SK-N-SH (cell line): ENCODE measurements around the gene KLHL41. TPM values are rescaled to one million over a fixed set of nuclear protein-coding genes. Genes with fewer than 3 reads are reported as not detected.

Experiments
- CTCF ChIA-PET: fragments of 300-600, 350-600 bp; formaldehyde crosslinking; extraction: SDS; loops from one replicate; lab custom pipeline; 2021; lab: Yijun Ruan, JAX
- POLR2A ChIA-PET: fragments of 350-600 bp; sonication (Branson Sonifier 250); formaldehyde crosslinking; extraction: SDS; loops from one replicate; lab custom pipeline; 2020; ENCODE audit warnings: antibody characterized with exemption, inconsistent platforms; lab: Yijun Ruan, JAX
- DNase-seq: peaks from one replicate; pipeline ENCODE4 v3.0.0; 2012
- H2AFZ ChIP-seq: fragments of 200-600 bp; sonication (generic); 2 replicates; pipeline ENCODE4 v1.8.1; 2016; ENCODE audit warnings: antibody characterized with exemption, mild to moderate bottlenecking, low read depth
- H3F3A ChIP-seq: fragments of 200-600 bp; sonication (generic); replicated peaks from 2 replicates; pipeline ENCODE3; 2016; ENCODE audit warnings: antibody characterized with exemption, mild to moderate bottlenecking; ENCODE audit not compliant: insufficient read depth
- H3K27ac ChIP-seq, 2 experiments: fragments of 200-500 bp in 1 of 2; fragments of 200-600 bp in 1 of 2; sonication (Bioruptor generic) in 1 of 2; sonication (generic), shearing (Covaris generic) in 1 of 2; 2 replicates each; pipeline versions ENCODE4 v1.5.1 to v1.6.1; 2014 to 2016; ENCODE audit warnings: low read depth in 2 of 2, inconsistent platforms in 1 of 2, low read length in 1 of 2, mild to moderate bottlenecking in 1 of 2, mixed read lengths in 1 of 2
- H3K27me3 ChIP-seq: fragments of 200-600 bp; sonication (generic), shearing (Covaris generic); 2 replicates; pipeline ENCODE4 v1.6.1; 2016; ENCODE audit warnings: mixed run types; ENCODE audit not compliant: insufficient read depth
- H3K36me3 ChIP-seq, 2 experiments: fragments of 200-500 bp in 1 of 2; fragments of 200-600 bp in 1 of 2; sonication (Bioruptor generic) in 1 of 2; sonication (generic) in 1 of 2; replicated peaks in 1 of 2; 2 replicates each; pipeline versions ENCODE3 to v1.5.1; 2014 to 2016; ENCODE audit warnings: low read length in 1 of 2, mild to moderate bottlenecking in 1 of 2; ENCODE audit not compliant: insufficient read depth in 2 of 2, control insufficient read depth in 1 of 2
- H3K4me1 ChIP-seq, 2 experiments: fragments of 200-500 bp in 1 of 2; fragments of 200-600 bp in 1 of 2; sonication (Bioruptor generic) in 1 of 2; sonication (generic), shearing (Covaris generic) in 1 of 2; 2 replicates each; pipeline versions ENCODE4 v1.5.1 to v1.6.1; 2014 to 2016; ENCODE audit warnings: low read depth in 1 of 2, low read length in 1 of 2, mixed run types in 1 of 2; ENCODE audit not compliant: insufficient read depth in 2 of 2, control insufficient read depth in 1 of 2
- H3K4me2 ChIP-seq: fragments of 200-600 bp; sonication (generic), shearing (Covaris generic); 2 replicates; pipeline ENCODE4 v1.6.1; 2017; ENCODE audit warnings: mixed run types
- H3K4me3 ChIP-seq, 2 experiments: fragments of 200-500 bp in 1 of 2; fragments of 200-600 bp in 1 of 2; sonication (Bioruptor generic) in 1 of 2; sonication (generic), shearing (Covaris generic) in 1 of 2; 2 replicates each; pipeline versions ENCODE4 v1.5.1 to v1.8.1; 2014 to 2016; ENCODE audit warnings: low read depth in 2 of 2, inconsistent platforms in 1 of 2, low read length in 1 of 2, mild to moderate bottlenecking in 1 of 2, mixed read lengths in 1 of 2, moderate library complexity in 1 of 2
- H3K79me2 ChIP-seq: fragments of 200-600 bp; sonication (generic); 2 replicates; pipeline ENCODE4 v1.8.1; 2017; ENCODE audit warnings: mild to moderate bottlenecking; ENCODE audit not compliant: insufficient read depth
- H3K9ac ChIP-seq: fragments of 200-600 bp; sonication (generic); 2 replicates; pipeline ENCODE4 v1.6.1; 2017; ENCODE audit warnings: mixed run types
- H3K9me2 ChIP-seq: fragments of 200-600 bp; sonication (generic); 2 replicates; pipeline ENCODE4 v1.6.1; 2017; ENCODE audit warnings: mixed run types
- H3K9me3 ChIP-seq: fragments of 200-600 bp; sonication (generic); 2 replicates; pipeline ENCODE4 v1.6.1; 2017; ENCODE audit warnings: mixed run types, mild to moderate bottlenecking, moderate library complexity
- H4K20me1 ChIP-seq: fragments of 200-600 bp; sonication (generic); 2 replicates; pipeline ENCODE4 v1.6.1; 2017; ENCODE audit warnings: mild to moderate bottlenecking, mixed run types; ENCODE audit not compliant: insufficient read depth
- EP300 ChIP-seq, 2 experiments: IDR thresholded peaks; 2 replicates each; pipeline versions ENCODE4 v1.4.0 to v1.6.1; 2012; ENCODE audit warnings: borderline replicate concordance in 1 of 2, low read depth in 1 of 2, low read length in 1 of 2
- EZH2phosphoT487 ChIP-seq: fragments of 200-600 bp; sonication (generic); IDR thresholded peaks from 2 replicates; pipeline ENCODE4 v1.6.1; 2017; ENCODE audit warnings: low read depth, mixed run types, mild to moderate bottlenecking, antibody characterized with exemption, moderate library complexity, borderline replicate concordance
- FOXM1 ChIP-seq: IDR thresholded peaks from 2 replicates; pipeline ENCODE4 v1.4.0; 2012; ENCODE audit warnings: low read depth, mild to moderate bottlenecking
- GABPA ChIP-seq: IDR thresholded peaks from 2 replicates; pipeline ENCODE4 v1.4.0; 2012; ENCODE audit warnings: low read depth, mild to moderate bottlenecking
- NFIC ChIP-seq: IDR thresholded peaks from 2 replicates; pipeline ENCODE4 v1.4.0; 2012; ENCODE audit warnings: borderline replicate concordance
- RCOR1 ChIP-seq: fragments of 150-350 bp; IDR thresholded peaks from 2 replicates; pipeline ENCODE4 v1.6.1; 2017; ENCODE audit warnings: antibody characterized with exemption, low read length
- RXRA ChIP-seq: IDR thresholded peaks from 2 replicates; pipeline ENCODE4 v1.4.0; 2012; ENCODE audit warnings: low read depth, mild to moderate bottlenecking, borderline replicate concordance
- SIN3A ChIP-seq: IDR thresholded peaks from 2 replicates; pipeline ENCODE4 v1.6.1; 2012; ENCODE audit warnings: low read depth, mild to moderate bottlenecking, low read length, moderate library complexity, borderline replicate concordance
- TCF12 ChIP-seq: IDR thresholded peaks from 2 replicates; pipeline ENCODE4 v1.4.0; 2012
- YY1 ChIP-seq: IDR thresholded peaks from 2 replicates; pipeline ENCODE4 v1.4.0; 2012; ENCODE audit warnings: low read depth, mild to moderate bottlenecking
- WGBS: methylation state at CpG from one replicate; pipeline ENCODE4 v1.1.6; 2017; ENCODE audit warnings: low lambda C conversion rate; 5-methylcytosine and 5-hydroxymethylcytosine counted together
- polyA plus RNA-seq, 3 experiments: library from polyadenylated mRNA; depleted of rRNA; stranded (reverse); fragments of >200 nt; gene quantifications; 2 replicates each; pipeline ENCODE4 v1.2.3, GENCODE V29; 2012
- TF ChIP-seq, protein P1 (sequence below): IDR thresholded peaks from 2 replicates; pipeline ENCODE4 v1.4.0; 2012; ENCODE audit warnings: low read depth, borderline replicate concordance
- TF ChIP-seq, protein P2 (sequence below): IDR thresholded peaks from 2 replicates; pipeline ENCODE4 v1.4.0; 2012; ENCODE audit warnings: low read depth, borderline replicate concordance
- TF ChIP-seq, protein P3 (sequence below): fragments of 200-600 bp; sonication (generic); IDR thresholded peaks from 2 replicates; pipeline ENCODE4 v1.6.1; 2017; ENCODE audit warnings: antibody characterized with exemption, mild to moderate bottlenecking, moderate library complexity
- TF ChIP-seq, protein P4 (sequence below): IDR thresholded peaks from 2 replicates; pipeline ENCODE4 v1.6.1; 2012; ENCODE audit warnings: mild to moderate bottlenecking, low read depth, low read length, moderate library complexity

Gene KLHL41
- polyA plus RNA-seq, 1 of the 3 experiments (the other 2 are of a cell fraction), result 0.26 TPM

DNA sequence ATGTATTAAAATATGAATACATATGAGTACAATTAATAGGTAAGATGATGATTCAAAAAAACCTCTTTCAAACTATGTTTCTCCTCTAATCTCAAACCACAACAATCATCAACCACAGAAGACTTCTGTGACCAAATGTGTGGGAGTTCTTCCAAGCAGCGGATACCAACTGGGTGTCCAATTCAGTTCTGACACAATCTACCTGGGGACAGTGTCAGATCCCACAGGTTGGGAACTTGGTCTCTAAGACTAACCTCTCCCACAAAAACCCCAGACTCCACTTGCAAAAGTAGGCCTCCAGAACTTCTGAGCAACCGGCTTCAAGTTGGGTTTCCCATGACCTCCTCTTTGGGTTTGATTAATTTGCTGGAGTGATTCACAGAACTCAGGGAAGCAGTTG lies 37.3 kb downstream of the KLHL41 start:
- CTCF ChIA-PET, result no interaction called here
- POLR2A ChIA-PET, result no interaction called here

More for the DNA sequence above, 37.3 kb downstream of the KLHL41 start:
- no peak overlapping the region for H3K4me2 ChIP-seq
- no peak overlapping the region for H3K9ac ChIP-seq
- no peaks in the 10 kb centered on the region for H3K9me2 ChIP-seq
- H3F3A ChIP-seq, result no peaks in the 10 kb centered on the region
- no peaks in the 10 kb centered on the region for H3K4me1 ChIP-seq
- TF ChIP-seq RCOR1 (no peak), SIN3A (no peak), FOXM1 (no peak), EP300 (IDR thresholded peaks at IDR 0.05; ENCODE audit: borderline replicate concordance in 1 of 2, low read depth in 1 of 2, low read length in 1 of 2) (no peak), NFIC (no peak), RXRA (no peak), EZH2phosphoT487 (no peak), YY1 (no peak), TCF12 (no peak), GABPA (no peak)
- TF ChIP-seq, protein P1, sequence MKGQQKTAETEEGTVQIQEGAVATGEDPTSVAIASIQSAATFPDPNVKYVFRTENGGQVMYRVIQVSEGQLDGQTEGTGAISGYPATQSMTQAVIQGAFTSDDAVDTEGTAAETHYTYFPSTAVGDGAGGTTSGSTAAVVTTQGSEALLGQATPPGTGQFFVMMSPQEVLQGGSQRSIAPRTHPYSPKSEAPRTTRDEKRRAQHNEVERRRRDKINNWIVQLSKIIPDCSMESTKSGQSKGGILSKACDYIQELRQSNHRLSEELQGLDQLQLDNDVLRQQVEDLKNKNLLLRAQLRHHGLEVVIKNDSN, result no peak
- TF ChIP-seq, protein P2, sequence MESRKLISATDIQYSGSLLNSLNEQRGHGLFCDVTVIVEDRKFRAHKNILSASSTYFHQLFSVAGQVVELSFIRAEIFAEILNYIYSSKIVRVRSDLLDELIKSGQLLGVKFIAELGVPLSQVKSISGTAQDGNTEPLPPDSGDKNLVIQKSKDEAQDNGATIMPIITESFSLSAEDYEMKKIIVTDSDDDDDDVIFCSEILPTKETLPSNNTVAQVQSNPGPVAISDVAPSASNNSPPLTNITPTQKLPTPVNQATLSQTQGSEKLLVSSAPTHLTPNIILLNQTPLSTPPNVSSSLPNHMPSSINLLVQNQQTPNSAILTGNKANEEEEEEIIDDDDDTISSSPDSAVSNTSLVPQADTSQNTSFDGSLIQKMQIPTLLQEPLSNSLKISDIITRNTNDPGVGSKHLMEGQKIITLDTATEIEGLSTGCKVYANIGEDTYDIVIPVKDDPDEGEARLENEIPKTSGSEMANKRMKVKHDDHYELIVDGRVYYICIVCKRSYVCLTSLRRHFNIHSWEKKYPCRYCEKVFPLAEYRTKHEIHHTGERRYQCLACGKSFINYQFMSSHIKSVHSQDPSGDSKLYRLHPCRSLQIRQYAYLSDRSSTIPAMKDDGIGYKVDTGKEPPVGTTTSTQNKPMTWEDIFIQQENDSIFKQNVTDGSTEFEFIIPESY, result no peak
- TF ChIP-seq, protein P3, sequence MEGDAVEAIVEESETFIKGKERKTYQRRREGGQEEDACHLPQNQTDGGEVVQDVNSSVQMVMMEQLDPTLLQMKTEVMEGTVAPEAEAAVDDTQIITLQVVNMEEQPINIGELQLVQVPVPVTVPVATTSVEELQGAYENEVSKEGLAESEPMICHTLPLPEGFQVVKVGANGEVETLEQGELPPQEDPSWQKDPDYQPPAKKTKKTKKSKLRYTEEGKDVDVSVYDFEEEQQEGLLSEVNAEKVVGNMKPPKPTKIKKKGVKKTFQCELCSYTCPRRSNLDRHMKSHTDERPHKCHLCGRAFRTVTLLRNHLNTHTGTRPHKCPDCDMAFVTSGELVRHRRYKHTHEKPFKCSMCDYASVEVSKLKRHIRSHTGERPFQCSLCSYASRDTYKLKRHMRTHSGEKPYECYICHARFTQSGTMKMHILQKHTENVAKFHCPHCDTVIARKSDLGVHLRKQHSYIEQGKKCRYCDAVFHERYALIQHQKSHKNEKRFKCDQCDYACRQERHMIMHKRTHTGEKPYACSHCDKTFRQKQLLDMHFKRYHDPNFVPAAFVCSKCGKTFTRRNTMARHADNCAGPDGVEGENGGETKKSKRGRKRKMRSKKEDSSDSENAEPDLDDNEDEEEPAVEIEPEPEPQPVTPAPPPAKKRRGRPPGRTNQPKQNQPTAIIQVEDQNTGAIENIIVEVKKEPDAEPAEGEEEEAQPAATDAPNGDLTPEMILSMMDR, result no peak
- TF ChIP-seq, protein P4, sequence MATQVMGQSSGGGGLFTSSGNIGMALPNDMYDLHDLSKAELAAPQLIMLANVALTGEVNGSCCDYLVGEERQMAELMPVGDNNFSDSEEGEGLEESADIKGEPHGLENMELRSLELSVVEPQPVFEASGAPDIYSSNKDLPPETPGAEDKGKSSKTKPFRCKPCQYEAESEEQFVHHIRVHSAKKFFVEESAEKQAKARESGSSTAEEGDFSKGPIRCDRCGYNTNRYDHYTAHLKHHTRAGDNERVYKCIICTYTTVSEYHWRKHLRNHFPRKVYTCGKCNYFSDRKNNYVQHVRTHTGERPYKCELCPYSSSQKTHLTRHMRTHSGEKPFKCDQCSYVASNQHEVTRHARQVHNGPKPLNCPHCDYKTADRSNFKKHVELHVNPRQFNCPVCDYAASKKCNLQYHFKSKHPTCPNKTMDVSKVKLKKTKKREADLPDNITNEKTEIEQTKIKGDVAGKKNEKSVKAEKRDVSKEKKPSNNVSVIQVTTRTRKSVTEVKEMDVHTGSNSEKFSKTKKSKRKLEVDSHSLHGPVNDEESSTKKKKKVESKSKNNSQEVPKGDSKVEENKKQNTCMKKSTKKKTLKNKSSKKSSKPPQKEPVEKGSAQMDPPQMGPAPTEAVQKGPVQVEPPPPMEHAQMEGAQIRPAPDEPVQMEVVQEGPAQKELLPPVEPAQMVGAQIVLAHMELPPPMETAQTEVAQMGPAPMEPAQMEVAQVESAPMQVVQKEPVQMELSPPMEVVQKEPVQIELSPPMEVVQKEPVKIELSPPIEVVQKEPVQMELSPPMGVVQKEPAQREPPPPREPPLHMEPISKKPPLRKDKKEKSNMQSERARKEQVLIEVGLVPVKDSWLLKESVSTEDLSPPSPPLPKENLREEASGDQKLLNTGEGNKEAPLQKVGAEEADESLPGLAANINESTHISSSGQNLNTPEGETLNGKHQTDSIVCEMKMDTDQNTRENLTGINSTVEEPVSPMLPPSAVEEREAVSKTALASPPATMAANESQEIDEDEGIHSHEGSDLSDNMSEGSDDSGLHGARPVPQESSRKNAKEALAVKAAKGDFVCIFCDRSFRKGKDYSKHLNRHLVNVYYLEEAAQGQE, result no peak
- H3K27ac ChIP-seq, result no peak overlapping the region
- WGBS, result 90% methylated on average over 2 of the region's 2 CpGs
- H3K9me3 ChIP-seq, result no peaks in the 10 kb centered on the region
- no peaks in the 10 kb centered on the region for H3K79me2 ChIP-seq
- no peak overlapping the region for H2AFZ ChIP-seq
- H3K4me3 ChIP-seq, result no peak overlapping the region
- no peak for DNase-seq
- no peaks in the 10 kb centered on the region for H3K27me3 ChIP-seq
- peaks cover 17 to 36% of the 10 kb centered on the region in 2 experiments for H3K36me3 ChIP-seq
- H4K20me1 ChIP-seq, result no peaks in the 10 kb centered on the region
